ENCODE results near the gene ADAMTSL1.

DNA sequence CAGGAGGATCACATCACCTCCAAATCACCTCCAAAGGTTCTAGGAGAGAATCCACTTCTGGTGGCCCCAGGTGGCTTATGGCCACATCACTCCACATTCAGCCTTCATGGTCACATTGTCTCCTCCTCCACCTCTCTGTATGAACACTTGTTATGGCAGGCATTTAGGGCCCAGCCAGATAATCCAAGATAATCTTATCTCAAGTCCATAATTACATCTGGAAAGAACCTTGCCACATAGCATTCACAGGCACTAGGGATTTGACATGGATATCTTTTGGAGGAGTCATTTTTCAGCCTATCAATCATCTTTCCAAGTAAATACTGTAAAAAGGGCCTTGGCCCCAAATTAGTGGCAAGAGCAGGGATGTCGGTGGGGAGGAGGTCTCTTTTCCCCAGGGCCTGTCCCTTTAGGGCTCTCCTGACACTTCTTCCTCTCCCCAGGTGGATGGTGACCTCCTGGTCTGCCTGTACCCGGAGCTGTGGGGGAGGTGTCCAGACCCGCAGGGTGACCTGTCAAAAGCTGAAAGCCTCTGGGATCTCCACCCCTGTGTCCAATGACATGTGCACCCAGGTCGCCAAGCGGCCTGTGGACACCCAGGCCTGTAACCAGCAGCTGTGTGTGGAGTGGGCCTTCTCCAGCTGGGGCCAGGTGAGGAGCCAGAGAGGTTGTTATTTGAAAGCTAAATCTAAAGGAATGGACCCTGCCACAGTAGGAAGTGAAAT lies 418.2 kb downstream of the ADAMTSL1 start:
- TF ChIP-seq EP300 (IDR thresholded peaks at IDR 0.05), result no peak
- TF ChIP-seq, protein P1, sequence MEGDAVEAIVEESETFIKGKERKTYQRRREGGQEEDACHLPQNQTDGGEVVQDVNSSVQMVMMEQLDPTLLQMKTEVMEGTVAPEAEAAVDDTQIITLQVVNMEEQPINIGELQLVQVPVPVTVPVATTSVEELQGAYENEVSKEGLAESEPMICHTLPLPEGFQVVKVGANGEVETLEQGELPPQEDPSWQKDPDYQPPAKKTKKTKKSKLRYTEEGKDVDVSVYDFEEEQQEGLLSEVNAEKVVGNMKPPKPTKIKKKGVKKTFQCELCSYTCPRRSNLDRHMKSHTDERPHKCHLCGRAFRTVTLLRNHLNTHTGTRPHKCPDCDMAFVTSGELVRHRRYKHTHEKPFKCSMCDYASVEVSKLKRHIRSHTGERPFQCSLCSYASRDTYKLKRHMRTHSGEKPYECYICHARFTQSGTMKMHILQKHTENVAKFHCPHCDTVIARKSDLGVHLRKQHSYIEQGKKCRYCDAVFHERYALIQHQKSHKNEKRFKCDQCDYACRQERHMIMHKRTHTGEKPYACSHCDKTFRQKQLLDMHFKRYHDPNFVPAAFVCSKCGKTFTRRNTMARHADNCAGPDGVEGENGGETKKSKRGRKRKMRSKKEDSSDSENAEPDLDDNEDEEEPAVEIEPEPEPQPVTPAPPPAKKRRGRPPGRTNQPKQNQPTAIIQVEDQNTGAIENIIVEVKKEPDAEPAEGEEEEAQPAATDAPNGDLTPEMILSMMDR (IDR thresholded peaks at IDR 0.05), result no peak

All from suprapubic skin (tissue), 3 donors.